ENCODE measurements around the gene ALLC.
"Not testable (repeated sequence)": the region's sequence is repeated elsewhere in the genome, so short reads cannot be mapped to it uniquely, and the experiment has no call there.

ALLC gene

GRCh38 chr2:3634596-3635121 lies 23.3 kb upstream of the ALLC start:
- no peak for DNase-seq (ENCODE audit: insufficient read length, low spot score)
- no peak for FAIRE-seq
- TF ChIP-seq POLR2AphosphoS5 (IDR thresholded peaks at IDR 0.05; ENCODE audit: low read depth, low read length) (no peak), PAX5 (IDR thresholded peaks at IDR 0.05; ENCODE audit: insufficient read depth, low read length, severe bottlenecking) (no peak), SPI1 (IDR thresholded peaks at IDR 0.05; ENCODE audit: low read depth, low read length) (no peak), TAF1 (IDR thresholded peaks at IDR 0.05; ENCODE audit: low read depth, low read length) (no peak), POU2F2 (IDR thresholded peaks at IDR 0.05; ENCODE audit: low read depth, low read length) (no peak), POLR2A (IDR thresholded peaks at IDR 0.05; ENCODE audit: low read depth, low read length) (no peak)

- no peak for DNase-seq (ENCODE audit: insufficient read length, low spot score)
- no peak for FAIRE-seq
- no peak for TF ChIP-seq TAF1 (IDR thresholded peaks at IDR 0.05; ENCODE audit: low read depth, low read length)
- no peak for TF ChIP-seq POLR2AphosphoS5 (IDR thresholded peaks at IDR 0.05; ENCODE audit: low read depth, low read length)
- TF ChIP-seq SPI1 (IDR thresholded peaks at IDR 0.05; ENCODE audit: low read depth, low read length): no peak
- TF ChIP-seq POU2F2 (IDR thresholded peaks at IDR 0.05; ENCODE audit: low read depth, low read length): no peak
- TF ChIP-seq POLR2A (IDR thresholded peaks at IDR 0.05; ENCODE audit: low read depth, low read length): no peak
Measured at GRCh38 chr2:3635171-3635974, 22.6 kb upstream of the ALLC start.

- DNase-seq (ENCODE audit: insufficient read length, low spot score); FAIRE-seq: not testable (repeated sequence)
Measured at GRCh38 chr2:3635975-3636327, 22.0 kb upstream of the ALLC start.

- no peak for DNase-seq (ENCODE audit: insufficient read length, low spot score)
- TF ChIP-seq TAF1 (IDR thresholded peaks at IDR 0.05; ENCODE audit: low read depth, low read length) (no peak), POLR2AphosphoS5 (IDR thresholded peaks at IDR 0.05; ENCODE audit: low read depth, low read length) (no peak), PAX5 (IDR thresholded peaks at IDR 0.05; ENCODE audit: insufficient read depth, low read length, severe bottlenecking) (no peak), POLR2A (IDR thresholded peaks at IDR 0.05; ENCODE audit: low read depth, low read length) (no peak), POU2F2 (IDR thresholded peaks at IDR 0.05; ENCODE audit: low read depth, low read length) (no peak), SPI1 (IDR thresholded peaks at IDR 0.05; ENCODE audit: low read depth, low read length) (no peak)
- FAIRE-seq: no peak
Measured at GRCh38 chr2:3636586-3637310, 21.3 kb upstream of the ALLC start.

- FAIRE-seq: no peak
- no peak for DNase-seq (ENCODE audit: insufficient read length, low spot score)
- TF ChIP-seq POLR2AphosphoS5 (IDR thresholded peaks at IDR 0.05; ENCODE audit: low read depth, low read length) (no peak), PAX5 (IDR thresholded peaks at IDR 0.05; ENCODE audit: insufficient read depth, low read length, severe bottlenecking) (no peak), POU2F2 (IDR thresholded peaks at IDR 0.05; ENCODE audit: low read depth, low read length) (no peak), TAF1 (IDR thresholded peaks at IDR 0.05; ENCODE audit: low read depth, low read length) (no peak), POLR2A (IDR thresholded peaks at IDR 0.05; ENCODE audit: low read depth, low read length) (no peak), SPI1 (IDR thresholded peaks at IDR 0.05; ENCODE audit: low read depth, low read length) (no peak)
Measured at GRCh38 chr2:3637311-3637675, 20.7 kb upstream of the ALLC start.

GRCh38 chr2:3637692-3638455 lies 20.1 kb upstream of the ALLC start:
- DNase-seq (ENCODE audit: insufficient read length, low spot score) (no peak), FAIRE-seq (no peak)
- no peak for TF ChIP-seq POLR2A (IDR thresholded peaks at IDR 0.05; ENCODE audit: low read depth, low read length)
- TF ChIP-seq POLR2AphosphoS5 (IDR thresholded peaks at IDR 0.05; ENCODE audit: low read depth, low read length): no peak
- TF ChIP-seq SPI1 (IDR thresholded peaks at IDR 0.05; ENCODE audit: low read depth, low read length): no peak
- TF ChIP-seq PAX5 (IDR thresholded peaks at IDR 0.05; ENCODE audit: insufficient read depth, low read length, severe bottlenecking): no peak
- TF ChIP-seq POU2F2 (IDR thresholded peaks at IDR 0.05; ENCODE audit: low read depth, low read length): no peak

- TF ChIP-seq POU2F2 (IDR thresholded peaks at IDR 0.05; ENCODE audit: low read depth, low read length) (no peak), PAX5 (IDR thresholded peaks at IDR 0.05; ENCODE audit: insufficient read depth, low read length, severe bottlenecking) (no peak), POLR2A (IDR thresholded peaks at IDR 0.05; ENCODE audit: low read depth, low read length) (no peak)
- no peak for FAIRE-seq
- DNase-seq (ENCODE audit: insufficient read length, low spot score): no peak
Measured at GRCh38 chr2:3638456-3638810, 19.6 kb upstream of the ALLC start.

- no peak for DNase-seq (ENCODE audit: insufficient read length, low spot score)
- no peak for TF ChIP-seq POLR2A (IDR thresholded peaks at IDR 0.05; ENCODE audit: low read depth, low read length)
- TF ChIP-seq PAX5 (IDR thresholded peaks at IDR 0.05; ENCODE audit: insufficient read depth, low read length, severe bottlenecking): no peak
- TF ChIP-seq POLR2AphosphoS5 (IDR thresholded peaks at IDR 0.05; ENCODE audit: low read depth, low read length): no peak
- no peak for TF ChIP-seq POU2F2 (IDR thresholded peaks at IDR 0.05; ENCODE audit: low read depth, low read length)
- no peak for TF ChIP-seq SPI1 (IDR thresholded peaks at IDR 0.05; ENCODE audit: low read depth, low read length)
- TF ChIP-seq TAF1 (IDR thresholded peaks at IDR 0.05; ENCODE audit: low read depth, low read length): no peak
- FAIRE-seq: no peak
Measured at GRCh38 chr2:3639015-3639630, 18.9 kb upstream of the ALLC start.

GRCh38 chr2:3639653-3640052 lies 18.3 kb upstream of the ALLC start:
- no peak for DNase-seq (ENCODE audit: insufficient read length, low spot score)
- no peak for FAIRE-seq

More at GRCh38 chr2:3639653-3640052, 18.3 kb upstream of the ALLC start:
- no peak for TF ChIP-seq TAF1 (IDR thresholded peaks at IDR 0.05; ENCODE audit: low read depth, low read length)
- TF ChIP-seq POLR2A (IDR thresholded peaks at IDR 0.05; ENCODE audit: low read depth, low read length): no peak
- no peak for TF ChIP-seq POLR2AphosphoS5 (IDR thresholded peaks at IDR 0.05; ENCODE audit: low read depth, low read length)
- no peak for TF ChIP-seq POU2F2 (IDR thresholded peaks at IDR 0.05; ENCODE audit: low read depth, low read length)
- no peak for TF ChIP-seq PAX5 (IDR thresholded peaks at IDR 0.05; ENCODE audit: insufficient read depth, low read length, severe bottlenecking)
- no peak for TF ChIP-seq SPI1 (IDR thresholded peaks at IDR 0.05; ENCODE audit: low read depth, low read length)
